Measurements from ENCODE around the gene ARHGAP18.

The ARHGAP18 gene

GRCh38 chr6:129638055-129638684, 71.8 kb downstream of the ARHGAP18 start:
- DNase-seq, result peak; percentile 42 to 44

- DNase-seq, result no peak
These were observed 72.5 kb downstream of the ARHGAP18 start for GRCh38 chr6:129637340-129638054.

DNA sequence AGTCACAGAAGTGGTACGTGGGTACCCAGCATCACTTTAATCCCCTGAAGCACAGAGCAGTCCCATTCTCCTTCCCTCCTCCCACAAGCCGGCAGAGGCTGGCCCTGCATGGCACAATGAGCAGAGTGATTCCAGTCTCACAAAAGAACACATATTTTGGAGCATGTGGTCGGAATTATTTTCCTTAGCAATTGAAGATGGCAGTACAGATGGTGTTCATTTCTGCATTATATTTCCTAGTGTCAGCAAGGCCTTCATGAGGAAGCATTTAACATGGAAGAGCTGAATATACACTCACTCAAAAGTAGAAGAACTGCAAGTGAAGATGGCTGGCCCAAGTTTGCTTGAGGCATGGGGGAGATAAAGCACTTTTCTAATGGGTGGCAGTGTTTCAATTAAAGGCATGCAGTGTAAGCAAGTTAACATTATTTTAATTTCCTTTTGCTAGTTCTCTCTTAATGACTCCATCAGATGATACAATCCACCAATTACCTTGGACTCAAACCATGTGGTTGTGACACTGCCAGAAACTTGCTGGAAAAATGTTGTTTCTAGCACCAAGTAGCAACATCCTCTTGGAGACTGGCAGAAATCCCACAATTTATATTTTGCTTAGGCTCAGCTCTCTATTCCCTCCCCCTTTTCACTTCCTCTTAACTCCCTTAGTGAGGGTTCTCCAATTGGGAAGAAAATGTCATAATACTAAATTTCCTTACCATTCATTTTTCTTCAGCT, 74.4 kb downstream of the ARHGAP18 start:
- no peak for DNase-seq

GRCh38 chr6:129634411-129635230, 75.4 kb downstream of the ARHGAP18 start:
- no peak for DNase-seq

- DNase-seq, result no peak
These were observed 76.4 kb downstream of the ARHGAP18 start for GRCh38 chr6:129633529-129633928.

GRCh38 chr6:129632172-129632613, 77.8 kb downstream of the ARHGAP18 start:
- DNase-seq, result peak in 1 of 2 experiments; percentile 19

- DNase-seq, result no peak
These were observed 78.9 kb downstream of the ARHGAP18 start for GRCh38 chr6:129631070-129631469.

DNA sequence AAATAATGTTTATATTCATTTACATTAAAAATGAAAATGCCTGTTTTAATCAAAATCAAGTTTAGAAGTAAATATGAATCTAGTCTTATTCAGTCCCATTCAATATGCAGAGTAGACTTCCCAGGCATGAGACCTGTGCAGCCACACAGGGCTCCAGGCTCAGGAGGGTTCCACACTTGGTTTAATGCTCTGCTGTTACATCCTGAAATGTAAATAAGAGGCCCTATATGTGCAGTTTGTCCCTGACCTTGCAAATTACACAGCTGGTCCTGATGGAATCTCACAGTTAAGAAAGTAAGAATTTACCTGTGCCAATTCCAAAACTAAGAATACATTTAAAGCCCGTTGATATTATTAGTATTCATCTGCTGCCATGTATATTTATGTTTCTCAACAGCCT, 79.4 kb downstream of the ARHGAP18 start:
- DNase-seq, result no peak

GRCh38 chr6:129628101-129628815, 81.7 kb downstream of the ARHGAP18 start:
- DNase-seq, result no peak

DNA sequence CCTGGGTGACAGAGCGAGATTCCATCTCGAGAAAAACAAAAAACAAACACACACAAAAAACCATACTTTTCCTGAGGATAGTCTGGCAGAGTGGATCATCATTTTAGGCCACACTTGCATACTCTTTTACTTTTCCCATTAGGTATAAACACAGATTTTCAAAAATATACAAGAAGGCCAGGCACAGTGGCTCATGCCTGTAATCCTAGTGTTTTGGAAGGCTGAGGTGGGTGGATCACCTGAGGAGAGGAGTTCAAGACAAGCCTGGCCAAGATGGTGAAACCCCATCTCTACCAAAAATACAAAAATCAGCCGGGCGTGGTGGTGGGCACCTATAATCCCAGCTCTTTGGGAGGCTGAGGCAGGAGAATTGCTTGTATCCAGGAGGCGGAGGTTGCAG, 85.5 kb downstream of the ARHGAP18 start:
- no peak for DNase-seq

DNA sequence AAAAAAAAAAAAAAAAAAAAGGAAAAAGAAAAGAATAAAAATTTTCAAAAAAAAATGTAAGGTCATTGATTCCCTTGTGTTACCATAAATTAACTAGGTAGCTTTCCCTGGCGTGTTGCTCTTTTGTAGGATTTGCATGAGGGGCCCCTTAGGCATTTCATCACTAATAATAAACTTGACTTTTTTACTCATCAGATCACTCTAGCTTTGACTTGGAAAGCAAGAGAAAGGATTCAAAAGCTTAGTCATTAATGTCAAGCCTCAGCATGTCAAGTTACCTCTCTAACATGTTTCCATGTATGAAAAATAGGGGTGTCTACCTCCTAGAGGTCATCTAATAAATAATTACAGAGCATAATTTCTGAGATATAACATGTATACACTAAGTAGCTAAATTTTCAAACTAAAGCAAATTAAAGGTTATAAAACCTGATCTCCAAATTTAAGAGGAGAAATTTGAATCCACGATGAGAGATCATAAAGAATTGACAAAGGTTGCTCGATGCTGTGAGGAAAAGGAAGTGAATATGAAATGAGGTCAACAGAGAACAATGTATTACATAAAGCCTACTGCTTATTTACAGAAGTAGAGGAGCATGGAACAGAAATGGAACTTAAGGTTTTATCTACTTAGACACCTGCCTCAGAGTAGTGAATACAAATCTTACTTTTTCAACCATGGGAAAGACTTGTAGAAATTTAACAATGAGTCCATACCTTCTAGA, 86.8 kb downstream of the ARHGAP18 start:
- DNase-seq, result no peak

DNA sequence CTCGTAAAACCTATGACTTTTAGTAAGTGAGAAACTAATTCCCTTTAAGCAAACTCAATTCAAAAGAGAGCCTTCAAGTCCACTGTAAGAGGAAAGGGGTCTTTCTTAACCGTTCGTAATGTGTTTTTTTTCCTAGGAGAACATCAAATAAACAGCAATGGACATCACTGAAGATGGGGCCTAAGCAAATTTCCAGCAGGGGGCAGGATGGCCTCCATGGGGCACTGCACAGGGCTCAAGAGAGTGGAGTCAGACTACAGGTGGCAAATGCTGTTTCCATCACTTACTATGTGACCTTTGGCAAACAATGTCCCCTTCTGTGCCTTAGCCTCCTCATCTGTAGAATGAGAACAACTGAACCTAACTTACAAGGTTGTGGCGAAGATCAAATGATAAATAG, 88.7 kb downstream of the ARHGAP18 start:
- DNase-seq, result no peak

- no peak for DNase-seq
These were observed 89.8 kb downstream of the ARHGAP18 start for GRCh38 chr6:129620234-129620610.

- DNase-seq, result no peak
These were observed 90.3 kb downstream of the ARHGAP18 start for GRCh38 chr6:129619579-129620233.

DNA sequence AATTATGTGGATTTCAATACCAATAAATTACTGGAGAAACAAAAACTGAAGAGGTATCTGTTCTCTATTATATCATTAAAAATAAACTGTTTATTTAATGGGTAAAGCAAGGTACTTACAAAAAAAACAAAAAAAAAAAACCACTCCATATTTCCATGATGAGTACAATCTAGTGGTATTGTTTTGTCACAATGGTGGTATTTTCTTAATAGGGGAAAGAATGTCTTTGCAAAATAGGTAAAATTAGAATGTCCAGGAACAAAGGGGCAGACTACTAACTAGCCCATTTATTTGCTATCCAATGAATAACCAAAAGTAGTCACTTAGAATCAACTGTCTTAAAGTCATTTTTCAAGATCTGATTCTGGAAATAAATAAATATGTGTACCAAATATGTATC, 92.0 kb downstream of the ARHGAP18 start:
- DNase-seq, result no peak

DNA sequence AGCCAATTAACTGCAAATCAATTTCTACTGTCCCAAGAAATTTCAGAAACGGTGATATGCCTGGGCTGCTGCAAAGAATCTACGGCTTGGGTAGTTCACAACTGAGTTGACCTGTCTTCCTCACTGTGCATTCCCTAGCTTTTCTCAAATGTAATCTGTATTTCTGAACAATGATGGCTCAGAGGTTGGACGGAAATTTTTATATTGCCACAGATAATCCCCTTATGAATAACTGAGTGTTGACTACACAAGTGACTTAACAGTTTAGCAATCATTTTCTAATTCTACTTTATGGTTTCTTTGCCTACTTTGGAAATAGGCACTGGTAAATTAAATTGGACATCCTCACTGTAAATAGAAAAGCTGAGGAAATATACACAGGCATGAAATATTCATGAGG, 94.5 kb downstream of the ARHGAP18 start:
- DNase-seq, result no peak

DNA sequence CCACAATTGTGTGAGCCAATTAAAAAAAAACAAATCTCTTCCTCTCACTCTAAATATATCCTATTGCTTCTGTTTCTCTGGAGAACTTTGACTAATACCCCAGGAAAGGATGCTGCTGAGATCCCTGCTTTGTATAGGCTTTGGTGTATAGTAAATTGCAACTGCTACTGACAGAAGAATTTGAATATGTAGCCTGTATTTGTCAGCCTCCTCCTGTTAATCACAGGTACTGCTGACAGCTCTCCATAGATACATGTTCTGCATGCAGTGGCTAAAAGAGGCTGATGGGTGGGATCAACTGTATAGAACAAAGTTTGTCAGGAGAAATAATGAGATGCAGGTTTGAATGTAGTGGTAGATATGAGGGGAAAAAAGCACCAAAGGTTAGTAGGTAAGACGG, 95.0 kb downstream of the ARHGAP18 start:
- DNase-seq, result no peak

DNA sequence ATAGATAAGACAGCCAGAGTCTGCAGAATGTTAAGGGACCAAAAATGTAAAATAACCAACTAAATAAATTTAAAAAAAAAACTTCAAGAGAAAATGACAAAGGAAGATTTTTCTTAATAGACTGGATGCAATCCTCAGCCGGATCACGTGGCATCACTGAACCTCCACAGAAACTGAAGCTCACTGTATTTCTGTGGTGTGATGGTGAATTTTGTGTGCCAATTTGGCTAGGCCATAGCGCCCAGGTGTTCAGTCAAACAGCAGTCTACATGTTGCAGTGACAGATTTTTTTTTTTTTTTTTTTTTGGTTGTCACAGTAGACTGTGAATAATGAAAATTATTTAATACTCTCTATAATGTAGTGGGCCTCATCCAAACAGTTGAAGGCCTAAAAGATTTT, 95.5 kb downstream of the ARHGAP18 start:
- DNase-seq, result no peak

GRCh38 chr6:129612440-129612839, 97.5 kb downstream of the ARHGAP18 start:
- no peak for DNase-seq

GRCh38 chr6:129609635-129610034, 100.3 kb downstream of the ARHGAP18 start:
- DNase-seq, result no peak

DNA sequence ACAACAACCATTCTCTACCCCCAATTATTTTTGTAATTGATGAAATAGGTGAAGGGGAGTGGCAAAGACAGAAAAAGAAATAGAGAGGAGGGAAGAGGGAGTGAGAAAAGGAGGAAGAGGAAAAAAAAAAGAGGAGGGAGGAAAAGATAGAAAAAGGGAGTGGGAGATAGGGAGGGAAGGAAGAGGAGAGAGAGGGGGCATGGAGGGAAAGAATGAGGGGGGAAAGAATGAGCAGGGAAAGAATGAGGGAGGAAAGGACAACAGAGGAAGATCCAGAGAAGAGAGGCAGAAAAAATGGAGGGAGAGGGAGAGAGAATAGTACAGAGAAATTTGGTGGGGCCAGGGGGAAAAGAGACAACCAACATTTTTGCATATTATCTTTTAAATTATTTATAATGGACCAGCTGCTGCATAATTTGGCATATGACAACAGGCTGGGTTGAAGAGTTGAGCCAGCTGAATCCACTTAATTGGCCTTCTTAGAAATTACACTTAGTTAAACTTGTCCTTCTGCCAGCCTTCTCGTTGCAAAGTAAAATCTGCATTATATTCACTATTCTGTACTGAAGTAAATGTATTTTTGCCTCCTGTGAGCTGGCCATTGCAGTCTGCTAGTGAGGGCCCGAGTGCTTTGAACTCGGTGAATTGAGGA, 101.0 kb downstream of the ARHGAP18 start:
- DNase-seq, result no peak
